SK-N-SH treated with all-trans-retinoic acid at 6 μM for 48 hours (cell line): ENCODE data around the gene ANKEF1.
A peak's percentile ranks its signal among the peaks of the same experiment; 100 is the strongest.

Source experiments
- ATAC-seq: fragments of 200-7000 bp; cut with Tn5 transposase; 3 replicates; pipeline ENCODE4 v1.9.1; 2020; ENCODE audit warnings: mild to moderate bottlenecking, moderate library complexity
- ARNTL ChIP-seq: fragments of 450-650 bp; formaldehyde crosslinking; IDR thresholded peaks from 2 replicates; pipeline ENCODE4 v1.5.0; 2020; ENCODE audit warnings: low read depth, mild to moderate bottlenecking, moderate library complexity, borderline replicate concordance
- BACH2 ChIP-seq: fragments of 250-450 bp; sonication (Bioruptor Pico); IDR thresholded peaks from 2 replicates; pipeline ENCODE4 v1.9.0; 2021; ENCODE audit warnings: mild to moderate bottlenecking, borderline replicate concordance
- ESRRG ChIP-seq: fragments of 250-450 bp; sonication (Bioruptor Pico); IDR thresholded peaks from 2 replicates; pipeline ENCODE4 v1.6.1; 2021; ENCODE audit warnings: mild to moderate bottlenecking
- GLIS3 ChIP-seq: fragments of 250-450 bp; sonication (Bioruptor Pico); IDR thresholded peaks from 2 replicates; pipeline ENCODE4 v1.5.0; 2020; ENCODE audit warnings: mild to moderate bottlenecking, moderate library complexity
- ISL1 ChIP-seq: fragments of 250-450 bp; sonication (Bioruptor Pico); IDR thresholded peaks from 2 replicates; pipeline ENCODE4 v2.1.2; 2022; ENCODE audit warnings: mild to moderate bottlenecking, moderate library complexity
- PPARA ChIP-seq: fragments of 250-450 bp; sonication (Bioruptor Pico); IDR thresholded peaks from 2 replicates; pipeline ENCODE4 v1.5.0; 2020; ENCODE audit warnings: mild to moderate bottlenecking, borderline replicate concordance
- RARB ChIP-seq: fragments of 250-450 bp; sonication (Bioruptor Pico); IDR thresholded peaks from 2 replicates; pipeline ENCODE4 v1.8.0; 2021; ENCODE audit warnings: mild to moderate bottlenecking, moderate library complexity
- SNAI2 ChIP-seq: fragments of 250-450 bp; sonication (Bioruptor Pico); IDR thresholded peaks from 2 replicates; pipeline ENCODE4 v1.5.0; 2020; ENCODE audit warnings: mild to moderate bottlenecking, moderate library complexity
- TCF4 ChIP-seq: fragments of 250-450 bp; sonication (Bioruptor Pico); IDR thresholded peaks from 2 replicates; pipeline ENCODE4 v1.8.0; 2021; ENCODE audit warnings: mild to moderate bottlenecking, moderate library complexity, borderline replicate concordance
- TOX ChIP-seq: fragments of 250-450 bp; sonication (Bioruptor Pico); IDR thresholded peaks from 2 replicates; pipeline ENCODE4 v1.8.0; 2021; ENCODE audit warnings: mild to moderate bottlenecking, moderate library complexity, borderline replicate concordance
- ZFP30 ChIP-seq: fragments of 450-650 bp; formaldehyde crosslinking; IDR thresholded peaks from 2 replicates; pipeline ENCODE4 v1.5.0; 2022; ENCODE audit warnings: mild to moderate bottlenecking, moderate library complexity
- ZNF565 ChIP-seq: fragments of 450-650 bp; formaldehyde crosslinking; conservative IDR thresholded peaks from 2 replicates; pipeline ENCODE4 v1.5.0; 2020; ENCODE audit warnings: low read depth, mild to moderate bottlenecking, moderate library complexity
- ZNF70 ChIP-seq: fragments of 450-650 bp; formaldehyde crosslinking; IDR thresholded peaks from 2 replicates; pipeline ENCODE4 v1.5.0; 2020; ENCODE audit warnings: mild to moderate bottlenecking, moderate library complexity
- ZNF8 ChIP-seq: fragments of 450-650 bp; formaldehyde crosslinking; IDR thresholded peaks from 2 replicates; pipeline ENCODE4 v1.5.0; 2020; ENCODE audit warnings: mild to moderate bottlenecking, moderate library complexity
- TF ChIP-seq, protein P1 (sequence below): fragments of 250-450 bp; sonication (Bioruptor Pico); IDR thresholded peaks from 2 replicates; pipeline ENCODE4 v1.5.0; 2020; ENCODE audit warnings: mild to moderate bottlenecking, moderate library complexity
- TF ChIP-seq, protein P2 (sequence below): fragments of 250-450 bp; sonication (Bioruptor Pico); IDR thresholded peaks from 2 replicates; pipeline ENCODE4 v1.5.1; 2020; ENCODE audit warnings: low read depth, mild to moderate bottlenecking, moderate library complexity
- TF ChIP-seq, protein P3 (sequence below): fragments of 250-450 bp; sonication (Bioruptor Pico); IDR thresholded peaks from 2 replicates; pipeline ENCODE4 v1.5.1; 2021; ENCODE audit warnings: mild to moderate bottlenecking, moderate library complexity
- TF ChIP-seq, protein P4 (sequence below): fragments of 250-450 bp; sonication (Bioruptor Pico); IDR thresholded peaks from 2 replicates; pipeline ENCODE4 v1.8.0; 2020; ENCODE audit warnings: mild to moderate bottlenecking, moderate library complexity, borderline replicate concordance

The ANKEF1 gene

GRCh38 chr20:10089871-10090587 lies 55.2 kb downstream of the ANKEF1 start:
- TF ChIP-seq SNAI2 (CRISPR knock-in tag) (no peak), ARNTL (CRISPR knock-in tag) (no peak), BACH2 (CRISPR knock-in tag) (no peak), TOX (CRISPR knock-in tag) (no peak), RARB (CRISPR knock-in tag) (no peak), ZFP30 (CRISPR knock-in tag) (no peak), GLIS3 (CRISPR knock-in tag) (no peak), TCF4 (no peak), ZNF70 (no peak), ISL1 (no peak), PPARA (no peak)
- TF ChIP-seq, protein P1, sequence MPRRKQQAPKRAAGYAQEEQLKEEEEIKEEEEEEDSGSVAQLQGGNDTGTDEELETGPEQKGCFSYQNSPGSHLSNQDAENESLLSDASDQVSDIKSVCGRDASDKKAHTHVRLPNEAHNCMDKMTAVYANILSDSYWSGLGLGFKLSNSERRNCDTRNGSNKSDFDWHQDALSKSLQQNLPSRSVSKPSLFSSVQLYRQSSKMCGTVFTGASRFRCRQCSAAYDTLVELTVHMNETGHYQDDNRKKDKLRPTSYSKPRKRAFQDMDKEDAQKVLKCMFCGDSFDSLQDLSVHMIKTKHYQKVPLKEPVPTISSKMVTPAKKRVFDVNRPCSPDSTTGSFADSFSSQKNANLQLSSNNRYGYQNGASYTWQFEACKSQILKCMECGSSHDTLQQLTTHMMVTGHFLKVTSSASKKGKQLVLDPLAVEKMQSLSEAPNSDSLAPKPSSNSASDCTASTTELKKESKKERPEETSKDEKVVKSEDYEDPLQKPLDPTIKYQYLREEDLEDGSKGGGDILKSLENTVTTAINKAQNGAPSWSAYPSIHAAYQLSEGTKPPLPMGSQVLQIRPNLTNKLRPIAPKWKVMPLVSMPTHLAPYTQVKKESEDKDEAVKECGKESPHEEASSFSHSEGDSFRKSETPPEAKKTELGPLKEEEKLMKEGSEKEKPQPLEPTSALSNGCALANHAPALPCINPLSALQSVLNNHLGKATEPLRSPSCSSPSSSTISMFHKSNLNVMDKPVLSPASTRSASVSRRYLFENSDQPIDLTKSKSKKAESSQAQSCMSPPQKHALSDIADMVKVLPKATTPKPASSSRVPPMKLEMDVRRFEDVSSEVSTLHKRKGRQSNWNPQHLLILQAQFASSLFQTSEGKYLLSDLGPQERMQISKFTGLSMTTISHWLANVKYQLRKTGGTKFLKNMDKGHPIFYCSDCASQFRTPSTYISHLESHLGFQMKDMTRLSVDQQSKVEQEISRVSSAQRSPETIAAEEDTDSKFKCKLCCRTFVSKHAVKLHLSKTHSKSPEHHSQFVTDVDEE (CRISPR knock-in tag) = no peak
- TF ChIP-seq, protein P2, sequence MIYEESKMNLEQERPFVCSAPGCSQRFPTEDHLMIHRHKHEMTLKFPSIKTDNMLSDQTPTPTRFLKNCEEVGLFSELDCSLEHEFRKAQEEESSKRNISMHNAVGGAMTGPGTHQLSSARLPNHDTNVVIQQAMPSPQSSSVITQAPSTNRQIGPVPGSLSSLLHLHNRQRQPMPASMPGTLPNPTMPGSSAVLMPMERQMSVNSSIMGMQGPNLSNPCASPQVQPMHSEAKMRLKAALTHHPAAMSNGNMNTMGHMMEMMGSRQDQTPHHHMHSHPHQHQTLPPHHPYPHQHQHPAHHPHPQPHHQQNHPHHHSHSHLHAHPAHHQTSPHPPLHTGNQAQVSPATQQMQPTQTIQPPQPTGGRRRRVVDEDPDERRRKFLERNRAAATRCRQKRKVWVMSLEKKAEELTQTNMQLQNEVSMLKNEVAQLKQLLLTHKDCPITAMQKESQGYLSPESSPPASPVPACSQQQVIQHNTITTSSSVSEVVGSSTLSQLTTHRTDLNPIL = no peak
- ATAC-seq = peak; percentile 18; the same call in 2 of the 3 replicates

DNA sequence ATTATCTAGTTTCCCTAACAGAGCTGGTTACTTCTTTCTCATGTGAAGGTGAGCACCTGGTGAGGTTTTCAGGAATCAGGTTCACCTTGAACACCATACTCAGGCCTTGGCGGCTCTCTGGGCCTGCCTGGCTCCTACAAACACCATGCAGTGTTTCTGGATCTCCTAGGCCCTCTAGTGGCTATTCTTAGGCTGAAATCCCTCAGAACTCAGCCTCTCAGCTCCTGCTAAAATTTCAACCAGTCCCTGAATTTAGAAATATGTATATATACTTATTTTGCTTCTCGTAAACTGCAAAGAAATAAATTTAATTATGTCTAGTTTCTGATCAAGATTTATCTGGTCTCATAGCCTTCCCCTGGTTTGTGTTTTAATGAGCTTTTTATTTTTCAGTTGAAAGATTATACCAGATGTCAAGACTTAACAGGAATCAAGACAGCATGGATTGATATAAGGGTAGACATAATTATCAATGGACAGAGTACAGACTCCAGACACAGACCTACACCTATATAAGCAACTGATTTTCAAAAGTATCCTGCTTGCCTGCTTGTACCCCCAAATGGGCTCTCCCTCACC lies 55.9 kb downstream of the ANKEF1 start:
- peak; percentile 94 for ATAC-seq
- TF ChIP-seq ZNF565 (CRISPR knock-in tag) (no peak), ESRRG (CRISPR knock-in tag) (no peak), ISL1 (no peak), ARNTL (CRISPR knock-in tag) (no peak), PPARA (no peak), ZNF8 (CRISPR knock-in tag) (no peak)
- TF ChIP-seq, protein P2 = no peak
- TF ChIP-seq, protein P1 (CRISPR knock-in tag) = no peak
- TF ChIP-seq, protein P3, sequence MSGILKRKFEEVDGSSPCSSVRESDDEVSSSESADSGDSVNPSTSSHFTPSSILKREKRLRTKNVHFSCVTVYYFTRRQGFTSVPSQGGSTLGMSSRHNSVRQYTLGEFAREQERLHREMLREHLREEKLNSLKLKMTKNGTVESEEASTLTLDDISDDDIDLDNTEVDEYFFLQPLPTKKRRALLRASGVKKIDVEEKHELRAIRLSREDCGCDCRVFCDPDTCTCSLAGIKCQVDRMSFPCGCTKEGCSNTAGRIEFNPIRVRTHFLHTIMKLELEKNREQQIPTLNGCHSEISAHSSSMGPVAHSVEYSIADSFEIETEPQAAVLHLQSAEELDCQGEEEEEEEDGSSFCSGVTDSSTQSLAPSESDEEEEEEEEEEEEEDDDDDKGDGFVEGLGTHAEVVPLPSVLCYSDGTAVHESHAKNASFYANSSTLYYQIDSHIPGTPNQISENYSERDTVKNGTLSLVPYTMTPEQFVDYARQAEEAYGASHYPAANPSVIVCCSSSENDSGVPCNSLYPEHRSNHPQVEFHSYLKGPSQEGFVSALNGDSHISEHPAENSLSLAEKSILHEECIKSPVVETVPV (CRISPR knock-in tag) = no peak
- TF ChIP-seq, protein P4, sequence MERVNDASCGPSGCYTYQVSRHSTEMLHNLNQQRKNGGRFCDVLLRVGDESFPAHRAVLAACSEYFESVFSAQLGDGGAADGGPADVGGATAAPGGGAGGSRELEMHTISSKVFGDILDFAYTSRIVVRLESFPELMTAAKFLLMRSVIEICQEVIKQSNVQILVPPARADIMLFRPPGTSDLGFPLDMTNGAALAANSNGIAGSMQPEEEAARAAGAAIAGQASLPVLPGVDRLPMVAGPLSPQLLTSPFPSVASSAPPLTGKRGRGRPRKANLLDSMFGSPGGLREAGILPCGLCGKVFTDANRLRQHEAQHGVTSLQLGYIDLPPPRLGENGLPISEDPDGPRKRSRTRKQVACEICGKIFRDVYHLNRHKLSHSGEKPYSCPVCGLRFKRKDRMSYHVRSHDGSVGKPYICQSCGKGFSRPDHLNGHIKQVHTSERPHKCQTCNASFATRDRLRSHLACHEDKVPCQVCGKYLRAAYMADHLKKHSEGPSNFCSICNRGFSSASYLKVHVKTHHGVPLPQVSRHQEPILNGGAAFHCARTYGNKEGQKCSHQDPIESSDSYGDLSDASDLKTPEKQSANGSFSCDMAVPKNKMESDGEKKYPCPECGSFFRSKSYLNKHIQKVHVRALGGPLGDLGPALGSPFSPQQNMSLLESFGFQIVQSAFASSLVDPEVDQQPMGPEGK (CRISPR knock-in tag) = no peak
